ENCODE results near the gene LRRC56. TPM values are rescaled to one million over a fixed set of nuclear protein-coding genes. Genes with fewer than 3 reads are reported as not detected.

LRRC56 gene
- total RNA-seq, 1 donor, result 0.45 TPM

DNA sequence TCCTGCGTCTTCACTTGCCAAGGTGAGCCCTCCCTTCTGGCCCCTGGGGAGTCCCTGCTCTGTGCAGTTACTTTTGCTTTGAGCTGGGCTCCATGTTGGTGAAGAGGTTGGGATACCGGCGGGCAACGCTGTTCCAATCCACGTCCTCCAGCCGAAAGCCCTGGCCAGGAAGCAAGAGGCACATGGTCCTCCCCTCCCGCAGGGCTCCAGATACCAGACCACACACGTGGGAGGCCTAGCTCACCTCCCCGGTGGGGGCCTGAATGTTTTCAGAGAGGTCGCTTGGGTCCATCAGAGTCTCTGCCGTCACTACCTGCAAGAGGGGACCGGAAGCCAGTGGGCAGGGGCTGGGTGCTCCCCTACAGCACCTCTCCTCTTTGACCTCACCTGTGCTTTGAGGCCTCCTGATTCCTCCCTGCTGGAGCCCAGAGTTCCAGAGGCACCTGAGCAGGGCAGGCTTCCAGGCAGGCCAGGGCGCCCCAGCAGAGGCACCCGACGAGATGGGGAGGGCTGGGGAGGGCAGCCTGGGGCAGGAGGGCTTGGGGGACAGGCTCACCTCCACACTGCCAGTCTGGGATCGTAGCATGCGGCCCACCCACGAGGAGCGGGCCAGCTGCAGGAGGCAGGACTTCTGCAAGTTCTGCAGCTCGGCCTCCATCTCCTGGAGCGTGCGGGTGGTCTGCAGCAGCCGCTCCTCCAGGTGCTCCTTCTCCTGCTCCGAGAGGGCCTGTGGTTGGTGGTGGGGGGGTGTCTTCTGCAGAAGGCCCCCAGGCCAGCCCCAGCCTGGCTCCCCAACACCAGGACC lies 20.2 kb downstream of the LRRC56 start:
- TF ChIP-seq, protein P1, sequence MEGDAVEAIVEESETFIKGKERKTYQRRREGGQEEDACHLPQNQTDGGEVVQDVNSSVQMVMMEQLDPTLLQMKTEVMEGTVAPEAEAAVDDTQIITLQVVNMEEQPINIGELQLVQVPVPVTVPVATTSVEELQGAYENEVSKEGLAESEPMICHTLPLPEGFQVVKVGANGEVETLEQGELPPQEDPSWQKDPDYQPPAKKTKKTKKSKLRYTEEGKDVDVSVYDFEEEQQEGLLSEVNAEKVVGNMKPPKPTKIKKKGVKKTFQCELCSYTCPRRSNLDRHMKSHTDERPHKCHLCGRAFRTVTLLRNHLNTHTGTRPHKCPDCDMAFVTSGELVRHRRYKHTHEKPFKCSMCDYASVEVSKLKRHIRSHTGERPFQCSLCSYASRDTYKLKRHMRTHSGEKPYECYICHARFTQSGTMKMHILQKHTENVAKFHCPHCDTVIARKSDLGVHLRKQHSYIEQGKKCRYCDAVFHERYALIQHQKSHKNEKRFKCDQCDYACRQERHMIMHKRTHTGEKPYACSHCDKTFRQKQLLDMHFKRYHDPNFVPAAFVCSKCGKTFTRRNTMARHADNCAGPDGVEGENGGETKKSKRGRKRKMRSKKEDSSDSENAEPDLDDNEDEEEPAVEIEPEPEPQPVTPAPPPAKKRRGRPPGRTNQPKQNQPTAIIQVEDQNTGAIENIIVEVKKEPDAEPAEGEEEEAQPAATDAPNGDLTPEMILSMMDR (IDR thresholded peaks at IDR 0.05; ENCODE audit: insufficient read depth, low read length), result no peak
- no peak for DNase-seq (ENCODE audit: low read depth)
- H3K4me3 ChIP-seq (ENCODE audit: low read depth, low read length), result no peak overlapping the region

DNA sequence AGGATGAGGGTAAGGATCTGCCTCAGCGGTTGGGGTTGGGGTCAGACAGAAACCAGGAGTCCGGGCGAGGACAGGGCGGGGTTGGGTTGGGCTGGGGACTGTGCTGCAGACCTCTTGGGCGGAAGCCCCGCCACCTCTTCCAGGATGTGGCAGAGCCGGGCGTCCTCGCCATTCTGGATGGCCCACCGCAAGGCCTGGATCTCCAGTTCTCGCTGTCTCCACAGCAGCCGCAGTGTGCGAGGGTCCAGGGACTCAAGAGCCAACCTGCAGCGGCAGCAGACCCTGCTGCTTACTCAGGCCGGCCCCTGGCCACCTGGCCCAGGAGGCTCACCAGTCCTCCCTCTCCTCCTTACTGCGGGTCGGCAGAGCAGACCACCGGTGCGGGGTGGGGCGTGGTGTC lies 21.2 kb downstream of the LRRC56 start:
- TF ChIP-seq, protein P1 (IDR thresholded peaks at IDR 0.05; ENCODE audit: insufficient read depth, low read length), result no peak
- no peak for DNase-seq (ENCODE audit: low read depth)
- H3K4me3 ChIP-seq (ENCODE audit: low read depth, low read length), result no peak overlapping the region

DNA sequence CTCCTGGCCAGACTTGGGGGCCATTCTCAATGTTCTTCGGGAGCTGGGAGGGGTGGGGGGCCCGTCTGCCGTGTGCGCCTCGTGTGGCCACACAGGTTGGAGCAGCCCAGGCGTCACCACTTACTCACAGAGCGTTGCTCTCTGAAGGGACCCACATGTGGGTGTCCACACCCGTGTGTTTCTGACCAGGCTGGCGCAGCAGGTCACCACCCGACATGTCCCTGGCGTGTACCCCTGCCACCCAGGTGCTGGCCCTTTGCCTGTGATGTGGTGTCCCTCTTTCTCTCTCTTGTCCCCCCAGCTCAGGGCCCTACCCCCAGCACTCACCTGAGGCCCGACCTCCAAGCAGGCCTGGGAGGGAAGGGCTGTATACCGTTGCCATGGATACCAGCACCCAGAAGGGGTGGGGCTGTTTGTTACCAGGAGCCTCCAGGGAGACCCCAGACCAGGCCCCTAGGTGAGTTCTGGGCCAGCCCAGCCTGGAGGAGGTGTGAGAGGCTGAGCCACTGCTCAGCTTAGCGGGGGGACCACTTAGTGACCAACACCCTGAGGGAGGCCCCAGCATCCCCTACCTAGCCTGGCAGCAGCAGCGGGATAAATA lies 21.8 kb downstream of the LRRC56 start:
- TF ChIP-seq, protein P1 (IDR thresholded peaks at IDR 0.05; ENCODE audit: insufficient read depth, low read length), result no peak
- H3K4me3 ChIP-seq (ENCODE audit: low read depth, low read length), result no peak overlapping the region
- no peak for DNase-seq (ENCODE audit: low read depth)

DNA sequence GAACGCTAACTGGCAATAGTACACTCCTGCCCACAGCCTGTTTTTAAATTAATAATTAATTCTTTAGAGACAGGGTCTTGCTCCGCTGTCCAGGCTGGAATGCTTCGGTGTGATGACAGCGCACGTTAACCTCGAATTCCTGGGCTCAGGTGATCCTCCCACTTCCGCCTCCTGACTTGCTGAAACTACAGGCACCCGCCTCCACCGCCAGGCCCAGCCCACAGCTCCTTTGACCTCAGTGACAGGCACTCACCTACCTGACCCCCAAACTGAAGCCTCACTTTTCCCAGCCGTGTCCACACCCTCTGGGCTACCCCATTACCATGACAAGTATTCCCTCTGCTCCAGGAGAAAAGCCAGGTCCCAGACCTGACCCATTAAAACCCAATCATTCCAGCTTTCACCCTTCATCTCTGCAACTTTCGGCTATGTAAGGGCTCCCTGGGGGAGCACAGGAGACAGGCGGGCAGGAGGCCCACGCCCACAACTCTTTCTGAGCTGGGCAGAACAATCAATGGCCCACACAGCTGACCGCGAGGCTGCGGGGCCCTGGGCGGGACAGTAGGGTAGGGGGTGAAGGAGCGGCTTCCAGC lies 22.5 kb downstream of the LRRC56 start:
- no peak for DNase-seq (ENCODE audit: low read depth)
- no peak overlapping the region for H3K4me3 ChIP-seq (ENCODE audit: low read depth, low read length)
- TF ChIP-seq, protein P1 (IDR thresholded peaks at IDR 0.05; ENCODE audit: insufficient read depth, low read length), result no peak

DNA sequence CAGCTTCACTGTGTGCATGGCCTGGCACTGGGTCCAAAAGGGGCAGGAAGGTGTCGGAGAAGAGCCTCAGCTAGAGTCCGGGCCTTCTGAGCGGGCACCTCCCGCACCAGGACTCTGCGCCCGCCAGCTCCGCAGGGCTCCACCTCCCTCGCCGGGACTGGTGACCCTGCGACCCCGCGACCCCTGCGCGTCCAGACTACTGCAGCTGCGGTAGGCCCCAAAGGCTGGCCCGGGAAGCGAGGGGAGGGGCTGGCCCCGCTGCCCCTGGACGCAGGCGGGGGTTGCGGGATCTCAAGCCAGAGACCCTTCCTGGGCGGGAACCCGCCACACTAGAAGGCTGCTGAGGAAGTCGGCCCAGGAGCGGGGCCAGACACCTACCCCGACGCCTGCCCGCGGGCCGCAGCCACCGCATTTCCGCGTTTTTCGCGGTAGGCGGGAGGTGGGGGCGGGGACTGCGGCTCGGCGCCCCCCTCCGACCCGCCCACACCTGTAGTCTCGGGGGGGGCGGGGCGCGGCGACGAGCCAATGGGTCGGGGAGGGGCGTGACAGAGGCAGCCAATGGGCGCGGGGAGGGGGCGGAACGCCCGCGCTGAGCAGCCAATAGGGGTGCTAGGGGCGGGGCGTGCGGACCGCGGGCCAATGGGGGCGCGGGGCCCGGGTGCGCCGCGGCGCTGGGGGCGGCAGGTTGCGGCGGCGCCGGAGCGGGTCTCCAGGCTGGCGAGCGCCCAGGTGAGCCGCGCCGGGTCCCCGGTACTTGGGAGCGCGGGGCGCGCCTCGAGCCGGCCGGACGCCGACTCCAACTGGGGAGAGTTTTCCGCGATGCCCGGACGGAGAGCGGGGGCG lies 23.2 kb downstream of the LRRC56 start, which contains the start of the genes LMNTD2 and RASSF7:
Gene LMNTD2 (minus strand): TSS at position 434 of the 843 bp plus-strand sequence. CDS start 22 bp downstream, at position 412.
Gene RASSF7 (plus strand): TSS at position 666 of the 843 bp plus-strand sequence. CDS start 799 bp downstream, outside the sequence.
- H3K4me3 ChIP-seq (ENCODE audit: low read depth, low read length), result peak within 1 kb of the TSS; percentile 69
- DNase-seq (ENCODE audit: low read depth), result peak; percentile 60
- TF ChIP-seq, protein P1 (IDR thresholded peaks at IDR 0.05; ENCODE audit: insufficient read depth, low read length), result no peak

All from fibroblast of the aortic adventitia (primary cell).